Endodermal cell (in vitro differentiated cells): Measurements from ENCODE around the gene VPS72. TPM values are rescaled to one million over a fixed set of nuclear protein-coding genes. Genes with fewer than 3 reads are reported as not detected.
"Not testable (repeated sequence)": the region's sequence is repeated elsewhere in the genome, so short reads cannot be mapped to it uniquely, and the experiment has no call there.

Source experiments
- DNase-seq: peaks from one replicate; pipeline ENCODE4 v3.0.0-alpha.2; 2017
- H3K27ac ChIP-seq: 2 replicates; pipeline ENCODE4 v1.5.1; 2013; ENCODE audit warnings: mild to moderate bottlenecking, low read depth, low read length, moderate library complexity
- H3K27me3 ChIP-seq: 2 replicates; pipeline ENCODE4 v1.6.1; 2013; ENCODE audit warnings: mild to moderate bottlenecking, low read length, moderate library complexity; ENCODE audit not compliant: insufficient read depth, control insufficient read depth, poor library complexity, severe bottlenecking
- H3K36me3 ChIP-seq: 2 replicates; pipeline ENCODE4 v1.7.0; 2013; ENCODE audit warnings: mild to moderate bottlenecking, low read length, moderate library complexity; ENCODE audit not compliant: control insufficient read depth, insufficient read depth
- H3K4me1 ChIP-seq: one replicate; pipeline ENCODE4 v1.7.0; 2013; ENCODE audit warnings: low read length; ENCODE audit not compliant: control insufficient read depth, insufficient read depth
- H3K4me3 ChIP-seq: 2 replicates; pipeline ENCODE4 v1.5.1; 2013; ENCODE audit warnings: mild to moderate bottlenecking, low read length, moderate library complexity
- H3K9ac ChIP-seq: 2 replicates; pipeline ENCODE4 v1.6.1; 2013; ENCODE audit warnings: mild to moderate bottlenecking, low read length, moderate library complexity; ENCODE audit not compliant: poor library complexity, severe bottlenecking; ENCODE audit errors: extremely low read depth
- H3K9me3 ChIP-seq: 2 replicates; pipeline ENCODE4 v1.6.1; 2013; ENCODE audit warnings: mild to moderate bottlenecking, low read length, moderate library complexity; ENCODE audit not compliant: control insufficient read depth
- H3K27ac Mint-ChIP-seq: 2 replicates; pipeline ENCODE4 v1.8.0; 2020; ENCODE audit warnings: mixed read lengths
- H3K27me3 Mint-ChIP-seq: 2 replicates; pipeline ENCODE4 v1.8.0; 2021; ENCODE audit warnings: mild to moderate bottlenecking, mixed read lengths; ENCODE audit not compliant: insufficient read depth
- H3K36me3 Mint-ChIP-seq: 2 replicates; pipeline ENCODE4 v1.8.0; 2020; ENCODE audit warnings: low read depth, mixed read lengths
- H3K4me1 Mint-ChIP-seq: 2 replicates; pipeline ENCODE4 v1.8.0; 2020; ENCODE audit warnings: mixed read lengths
- H3K4me3 Mint-ChIP-seq: 2 replicates; pipeline ENCODE4 v1.8.0; 2020; ENCODE audit warnings: mild to moderate bottlenecking, moderate library complexity, mixed read lengths
- H3K9me3 Mint-ChIP-seq: 2 replicates; pipeline ENCODE4 v1.8.0; 2020; ENCODE audit warnings: mild to moderate bottlenecking, mixed read lengths
- WGBS, 2 experiments: methylation state at CpG; one replicate each; pipeline versions ENCODE4 v1.1.5 to v1.1.7; 2013; ENCODE audit warnings: missing lambda C conversion rate in 2 of 2, mixed read lengths in 1 of 2; ENCODE audit not compliant: insufficient coverage in 1 of 2, insufficient read length in 1 of 2; 5-methylcytosine and 5-hydroxymethylcytosine counted together
- total RNA-seq, 2 donors: library from RNA; stranded (reverse); fragmentation: NEBNext Ultra II Directional in 1 of 2; extraction: Animal tissue kit (Norgen Biotek cat#: 25700) in 1 of 2; gene quantifications; 2 replicates in 1 of 2; 3 replicates in 1 of 2; pipeline ENCODE4 v1.2.1, GENCODE V29; 2021
- TF ChIP-seq, protein P1 (sequence below): fragments of 200-600 bp; sonication (generic); conservative IDR thresholded peaks from 2 replicates; pipeline ENCODE4 v1.5.0; 2021; ENCODE audit warnings: antibody characterized with exemption, mild to moderate bottlenecking

Gene VPS72
- total RNA-seq, 2 donors from 2014 or later: 79.4 to 103 TPM

GRCh38 chr1:151210830-151211229 is 20.8 kb upstream of the VPS72 start:
- Mint-ChIP-seq H3K27ac (peak overlapping the region; percentile 55), H3K9me3 (no peaks in the 10 kb centered on the region)

DNA sequence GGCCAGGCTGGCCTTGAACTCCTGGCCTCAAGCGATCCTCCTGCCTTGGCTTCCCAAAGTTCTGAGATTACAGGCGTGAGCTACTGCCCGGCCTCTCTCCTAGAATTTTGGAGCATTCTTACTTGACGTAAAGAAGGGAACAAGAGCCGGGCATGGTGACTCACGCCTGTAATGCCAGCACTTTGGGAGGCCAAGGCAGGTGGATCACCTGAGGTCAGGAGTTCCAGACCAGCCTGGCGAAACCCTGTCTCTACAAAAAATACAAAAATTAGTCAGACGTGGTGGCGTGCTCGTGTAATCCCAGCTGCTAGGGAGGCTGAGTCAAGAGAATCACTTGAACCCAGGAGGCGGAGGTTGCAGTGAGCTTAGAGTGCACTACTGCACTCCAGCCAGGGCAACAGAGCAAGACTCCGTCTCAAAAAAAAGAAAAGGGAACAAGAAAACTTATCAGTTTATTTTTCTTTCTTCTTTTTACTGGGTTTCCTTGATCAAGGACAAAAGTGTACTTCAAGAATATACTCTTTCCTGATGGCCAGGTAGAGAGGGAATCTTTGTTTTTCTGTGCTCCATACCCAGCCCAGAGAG is 15.5 kb upstream of the VPS72 start:
- not testable (repeated sequence) for H3K9me3 Mint-ChIP-seq, H3K4me3 ChIP-seq, H3K4me3 Mint-ChIP-seq, H3K27me3 Mint-ChIP-seq, H3K9me3 ChIP-seq, DNase-seq, H3K27me3 ChIP-seq, H3K4me1 ChIP-seq, H3K4me1 Mint-ChIP-seq, H3K27ac Mint-ChIP-seq, H3K27ac ChIP-seq, H3K9ac ChIP-seq
- peaks cover 54% of the 10 kb centered on the region for H3K36me3 Mint-ChIP-seq
- 95 to 96% methylated on average over 11 to 12 of the region's 12 CpGs for WGBS, 2 experiments
- peaks cover 62% of the 10 kb centered on the region for H3K36me3 ChIP-seq

More at GRCh38 chr1:151210830-151211229, 20.8 kb upstream of the VPS72 start:
- WGBS, 2 experiments: 83 to 100% methylated on average over 1 of the region's 1 CpG
- Histone ChIP-seq H3K4me3 (no peak overlapping the region), H3K27ac (no peak overlapping the region), H3K9ac (no peak overlapping the region), H3K36me3 (peaks cover 66% of the 10 kb centered on the region), H3K27me3 (no peaks in the 10 kb centered on the region), H3K9me3 (no peaks in the 10 kb centered on the region), H3K4me1 (no peaks in the 10 kb centered on the region)
- Mint-ChIP-seq H3K27me3 (no peaks in the 10 kb centered on the region), H3K36me3 (peaks cover 68% of the 10 kb centered on the region), H3K4me3 (no peak overlapping the region), H3K4me1 (peaks cover 2% of the 10 kb centered on the region)
- TF ChIP-seq, protein P1, sequence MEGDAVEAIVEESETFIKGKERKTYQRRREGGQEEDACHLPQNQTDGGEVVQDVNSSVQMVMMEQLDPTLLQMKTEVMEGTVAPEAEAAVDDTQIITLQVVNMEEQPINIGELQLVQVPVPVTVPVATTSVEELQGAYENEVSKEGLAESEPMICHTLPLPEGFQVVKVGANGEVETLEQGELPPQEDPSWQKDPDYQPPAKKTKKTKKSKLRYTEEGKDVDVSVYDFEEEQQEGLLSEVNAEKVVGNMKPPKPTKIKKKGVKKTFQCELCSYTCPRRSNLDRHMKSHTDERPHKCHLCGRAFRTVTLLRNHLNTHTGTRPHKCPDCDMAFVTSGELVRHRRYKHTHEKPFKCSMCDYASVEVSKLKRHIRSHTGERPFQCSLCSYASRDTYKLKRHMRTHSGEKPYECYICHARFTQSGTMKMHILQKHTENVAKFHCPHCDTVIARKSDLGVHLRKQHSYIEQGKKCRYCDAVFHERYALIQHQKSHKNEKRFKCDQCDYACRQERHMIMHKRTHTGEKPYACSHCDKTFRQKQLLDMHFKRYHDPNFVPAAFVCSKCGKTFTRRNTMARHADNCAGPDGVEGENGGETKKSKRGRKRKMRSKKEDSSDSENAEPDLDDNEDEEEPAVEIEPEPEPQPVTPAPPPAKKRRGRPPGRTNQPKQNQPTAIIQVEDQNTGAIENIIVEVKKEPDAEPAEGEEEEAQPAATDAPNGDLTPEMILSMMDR: no peak
- DNase-seq: no peak

DNA sequence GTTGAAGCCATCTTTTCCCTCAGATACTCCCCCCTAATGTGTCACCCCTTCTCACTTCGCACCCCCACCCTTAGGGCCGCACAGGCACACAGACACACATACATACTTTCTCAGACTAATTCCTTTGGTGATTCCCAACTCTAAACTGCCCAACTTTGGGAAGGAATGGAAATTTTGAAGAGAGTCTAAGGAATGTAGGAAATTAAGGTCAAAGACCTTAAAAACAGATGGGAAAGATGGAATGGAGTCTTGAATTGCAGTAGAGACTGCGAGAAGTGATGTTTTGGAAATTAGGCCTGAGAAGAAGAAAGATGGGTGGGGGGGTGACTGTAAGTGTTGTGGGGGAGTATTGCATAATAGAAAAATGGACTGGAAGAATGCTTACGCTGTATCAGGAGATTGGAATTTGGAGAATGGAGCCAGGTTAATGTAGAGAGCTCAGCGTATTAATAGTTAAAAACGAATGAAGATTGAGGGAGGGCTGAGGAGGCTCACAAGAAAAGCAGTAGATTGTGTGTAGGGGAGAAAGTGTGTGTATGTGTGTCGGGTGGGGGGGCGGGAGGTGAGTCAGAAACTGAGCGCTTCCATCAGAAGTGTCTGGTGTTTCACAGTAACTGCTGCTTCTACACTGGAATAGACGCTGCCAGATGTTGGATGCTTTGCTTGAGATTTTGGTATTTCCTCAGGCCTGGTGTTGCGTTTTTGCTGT is 10.0 kb upstream of the VPS72 start:
- Histone ChIP-seq H3K9me3 (no peaks in the 10 kb centered on the region), H3K9ac (peak overlapping the region; percentile 97), H3K4me1 (no peaks in the 10 kb centered on the region), H3K4me3 (peak overlapping the region; percentile 93), H3K27me3 (no peaks in the 10 kb centered on the region), H3K36me3 (peaks cover 25% of the 10 kb centered on the region), H3K27ac (peak overlapping the region; percentile 34)
- Mint-ChIP-seq H3K4me1 (peaks cover 19% of the 10 kb centered on the region), H3K9me3 (no peaks in the 10 kb centered on the region), H3K27ac (peak overlapping the region; percentile 99), H3K4me3 (peak overlapping the region; percentile 99), H3K27me3 (no peaks in the 10 kb centered on the region), H3K36me3 (peaks cover 19% of the 10 kb centered on the region)
- DNase-seq: no peak
- WGBS, 2 experiments: 35 to 38% methylated on average over 8 to 11 of the region's 11 CpGs
- TF ChIP-seq, protein P1: no peak
